PC-9 (cell line): ENCODE data around the gene PRKCI. TPM values are rescaled to one million over a fixed set of nuclear protein-coding genes. Genes with fewer than 3 reads are reported as not detected.

Experiments used
- BruUV-seq: library from RNA; stranded (reverse); fragments of 400-500 nt; replicated peaks from 2 replicates; lab custom pipeline; 2021; lab: Mats Ljungman, UMichigan
- CTCF ChIA-PET: fragments of 300-600 bp; sonication (Branson Sonifier 250); formaldehyde crosslinking; loops from one replicate; lab custom pipeline; 2022; ENCODE audit warnings: antibody characterized with exemption; lab: Charles Lee
- POLR2A ChIA-PET: fragments of 300-600 bp; sonication (Branson Sonifier 250); formaldehyde crosslinking; loops from one replicate; lab custom pipeline; 2022; ENCODE audit warnings: antibody characterized with exemption; ENCODE audit not compliant: unreplicated experiment; lab: Charles Lee
- DNase-seq, 2 experiments: peaks; one replicate each; pipeline versions ENCODE4 v3.0.0 to v3.0.0-alpha.2; 2015 to 2022; ENCODE audit warnings: mixed read lengths in 1 of 2
- H2AFZ ChIP-seq: fragments of 200-600 bp; sonication (generic); 2 replicates; pipeline ENCODE4 v1.8.1; 2017; ENCODE audit warnings: antibody characterized with exemption
- H3F3A ChIP-seq: fragments of 200-600 bp; sonication (generic); 2 replicates; pipeline ENCODE4 v1.8.1; 2017; ENCODE audit warnings: antibody characterized with exemption, mild to moderate bottlenecking, low read depth; ENCODE audit not compliant: insufficient read depth
- H3K27ac ChIP-seq: fragments of 200-600 bp; sonication (generic); 2 replicates; pipeline ENCODE4 v1.6.1; 2016; ENCODE audit warnings: mixed run types
- H3K27me3 ChIP-seq: fragments of 200-600 bp; sonication (generic); 2 replicates; pipeline ENCODE4 v1.6.1; 2016; ENCODE audit warnings: low read depth, mixed run types; ENCODE audit not compliant: insufficient read depth
- H3K36me3 ChIP-seq: fragments of 200-600 bp; sonication (generic); 2 replicates; pipeline ENCODE4 v1.6.1; 2016; ENCODE audit warnings: low read depth, mixed run types
- H3K4me1 ChIP-seq: fragments of 200-600 bp; sonication (generic); replicated peaks from 2 replicates; pipeline ENCODE4 v1.6.1; 2016; ENCODE audit warnings: mixed run types; ENCODE audit not compliant: insufficient read depth
- H3K4me2 ChIP-seq: fragments of 200-600 bp; sonication (generic); 2 replicates; pipeline ENCODE4 v1.6.1; 2017; ENCODE audit warnings: mixed run types
- H3K4me3 ChIP-seq: fragments of 200-600 bp; sonication (generic); 2 replicates; pipeline ENCODE4 v1.6.1; 2016; ENCODE audit warnings: mixed run types
- H3K79me2 ChIP-seq: fragments of 200-600 bp; sonication (generic); 2 replicates; pipeline ENCODE4 v1.6.1; 2017; ENCODE audit warnings: low read depth, mixed run types
- H3K9me2 ChIP-seq: fragments of 200-600 bp; sonication (generic); 2 replicates; pipeline ENCODE4 v1.8.1; 2017; ENCODE audit warnings: mild to moderate bottlenecking; ENCODE audit not compliant: insufficient read depth
- H3K9me3 ChIP-seq: fragments of 200-600 bp; sonication (generic); 2 replicates; pipeline ENCODE4 v1.8.1; 2016; ENCODE audit warnings: low read depth; ENCODE audit not compliant: insufficient read depth
- H4K20me1 ChIP-seq: fragments of 200-600 bp; sonication (generic); 2 replicates; pipeline ENCODE4 v1.8.1; 2017; ENCODE audit not compliant: insufficient read depth
- EZH2 ChIP-seq: fragments of 200-600 bp; sonication (generic); IDR thresholded peaks from 2 replicates; pipeline ENCODE4 v1.8.0; 2017; ENCODE audit warnings: antibody characterized with exemption, low read depth
- intact Hi-C: fragments of 100-400 bp; cut with micrococcal nuclease; formaldehyde crosslinking; loops from one replicate; pipeline ENCODE4 v1.10.0; 2022; ENCODE audit not compliant: unreplicated experiment
- total RNA-seq: library from RNA; stranded (reverse); gene quantifications from 2 replicates; pipeline ENCODE4 v1.2.3, GENCODE V29; 2021
- TF ChIP-seq, protein P1 (sequence below): fragments of 200-600 bp; sonication (generic); conservative IDR thresholded peaks from 2 replicates; pipeline ENCODE4 v1.6.1; 2017; ENCODE audit warnings: mixed run types, antibody characterized with exemption, mild to moderate bottlenecking, moderate library complexity

PRKCI gene
- total RNA-seq, 1 experiment from 2014 or later: 104 TPM

DNA sequence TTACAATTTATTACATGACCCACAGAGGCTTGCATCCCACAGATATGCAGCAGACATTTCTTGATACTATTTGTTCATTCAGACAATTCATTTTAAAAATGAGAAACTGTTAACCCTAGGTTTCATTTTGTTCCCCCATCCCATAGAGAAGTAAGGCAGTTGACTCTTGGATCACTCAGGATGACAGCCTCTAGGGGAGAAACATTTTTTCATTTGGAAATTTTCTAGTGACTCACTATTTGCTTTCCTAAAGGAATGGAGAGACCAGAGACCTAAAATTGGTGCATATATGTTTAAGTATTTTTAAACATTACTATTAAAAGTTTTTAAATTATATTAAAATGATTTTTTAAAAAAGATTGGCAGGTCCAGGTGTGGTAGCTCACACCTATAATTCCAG lies 21.2 kb upstream of the PRKCI start:
- Histone ChIP-seq H3K9me3 (0 out of 2 replicates have a peak, but pooled peaks cover 3% of the 10 kb centered on the region), H3K27me3 (no peaks in the 10 kb centered on the region), H3F3A (no peaks in the 10 kb centered on the region), H3K9me2 (no peaks in the 10 kb centered on the region), H2AFZ (no peak overlapping the region), H3K4me2 (no peak overlapping the region), H3K4me3 (no peak overlapping the region), H3K36me3 (no peaks in the 10 kb centered on the region), H3K79me2 (no peaks in the 10 kb centered on the region), H4K20me1 (no peaks in the 10 kb centered on the region), H3K4me1 (peaks cover 10% of the 10 kb centered on the region), H3K27ac (no peak overlapping the region)
- intact Hi-C loops: no loop called here
- POLR2A ChIA-PET: interaction anchor here (0.6 kb wide), 1 partner anchor 166 kb away, joined by 5 read pairs; no protein-coding TSS in a partner anchor
- CTCF ChIA-PET: no interaction called here
- no TSS peak for BruUV-seq
- TF ChIP-seq, protein P1, sequence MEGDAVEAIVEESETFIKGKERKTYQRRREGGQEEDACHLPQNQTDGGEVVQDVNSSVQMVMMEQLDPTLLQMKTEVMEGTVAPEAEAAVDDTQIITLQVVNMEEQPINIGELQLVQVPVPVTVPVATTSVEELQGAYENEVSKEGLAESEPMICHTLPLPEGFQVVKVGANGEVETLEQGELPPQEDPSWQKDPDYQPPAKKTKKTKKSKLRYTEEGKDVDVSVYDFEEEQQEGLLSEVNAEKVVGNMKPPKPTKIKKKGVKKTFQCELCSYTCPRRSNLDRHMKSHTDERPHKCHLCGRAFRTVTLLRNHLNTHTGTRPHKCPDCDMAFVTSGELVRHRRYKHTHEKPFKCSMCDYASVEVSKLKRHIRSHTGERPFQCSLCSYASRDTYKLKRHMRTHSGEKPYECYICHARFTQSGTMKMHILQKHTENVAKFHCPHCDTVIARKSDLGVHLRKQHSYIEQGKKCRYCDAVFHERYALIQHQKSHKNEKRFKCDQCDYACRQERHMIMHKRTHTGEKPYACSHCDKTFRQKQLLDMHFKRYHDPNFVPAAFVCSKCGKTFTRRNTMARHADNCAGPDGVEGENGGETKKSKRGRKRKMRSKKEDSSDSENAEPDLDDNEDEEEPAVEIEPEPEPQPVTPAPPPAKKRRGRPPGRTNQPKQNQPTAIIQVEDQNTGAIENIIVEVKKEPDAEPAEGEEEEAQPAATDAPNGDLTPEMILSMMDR: no peak
- no peak for TF ChIP-seq EZH2
- no peak for DNase-seq

DNA sequence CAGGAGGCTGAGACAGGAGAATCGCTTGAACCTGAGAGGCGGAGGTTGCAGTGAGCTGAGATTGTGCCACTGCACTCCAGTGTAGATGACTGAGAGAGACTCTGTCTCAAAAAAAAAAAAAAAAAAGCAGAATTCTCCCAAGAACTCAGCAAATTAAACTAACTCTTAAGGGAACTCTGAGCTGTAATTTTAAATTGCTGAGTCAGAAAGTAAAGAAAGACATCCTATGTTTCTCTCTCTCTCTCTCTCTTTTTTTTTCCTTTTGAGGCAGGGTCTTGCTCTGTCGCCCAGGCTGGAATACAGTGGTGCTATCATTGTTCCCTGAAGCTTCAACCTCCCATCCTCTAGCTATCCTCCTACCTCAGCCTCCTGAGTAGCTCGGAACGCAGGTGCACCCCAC lies 20.7 kb upstream of the PRKCI start:
- Histone ChIP-seq H3K79me2 (no peaks in the 10 kb centered on the region), H3K27ac (no peak overlapping the region), H4K20me1 (no peaks in the 10 kb centered on the region), H2AFZ (no peak overlapping the region), H3K27me3 (no peaks in the 10 kb centered on the region), H3K36me3 (no peaks in the 10 kb centered on the region), H3K4me2 (no peak overlapping the region), H3K4me1 (peaks cover 10% of the 10 kb centered on the region), H3F3A (no peaks in the 10 kb centered on the region), H3K9me2 (no peaks in the 10 kb centered on the region), H3K9me3 (0 out of 2 replicates have a peak, but pooled peaks cover 3% of the 10 kb centered on the region), H3K4me3 (no peak overlapping the region)
- no TSS peak for BruUV-seq
- CTCF ChIA-PET: interaction anchor here (0.6 kb wide), 4 partner anchors 24 to 167 kb away, joined by 3 to 14 read pairs (median 5); no protein-coding TSS in a partner anchor
- TF ChIP-seq EZH2: no peak
- TF ChIP-seq, protein P1: no peak
- DNase-seq: no peak
- POLR2A ChIA-PET: interaction anchor here (0.6 to 0.7 kb wide), 2 partner anchors 21 to 167 kb away, joined by 5 to 14 read pairs; no protein-coding TSS in a partner anchor
- intact Hi-C loops: no loop called here

DNA sequence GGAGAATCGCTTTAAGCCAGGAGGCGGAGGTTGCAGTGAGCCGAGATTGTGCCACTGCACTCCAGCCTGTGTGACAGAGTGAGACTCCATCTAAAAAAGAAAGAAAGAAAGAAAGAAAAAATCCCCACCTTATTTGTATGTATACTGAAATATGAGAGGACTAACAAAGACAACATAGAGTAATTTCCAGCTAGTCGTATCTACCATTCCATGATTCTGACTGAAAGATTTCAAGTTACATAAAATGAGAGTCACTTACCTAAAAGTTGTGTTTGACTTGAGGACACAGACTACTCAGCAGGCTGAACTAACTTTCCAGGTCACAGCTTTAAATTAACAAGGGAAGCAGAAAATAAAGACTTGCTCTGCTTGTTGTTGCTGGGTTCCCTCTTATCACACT lies 18.8 kb upstream of the PRKCI start:
- Histone ChIP-seq H3K36me3 (no peaks in the 10 kb centered on the region), H3K9me2 (no peaks in the 10 kb centered on the region), H3K27me3 (no peaks in the 10 kb centered on the region), H3K4me3 (no peak overlapping the region), H3K9me3 (0 out of 2 replicates have a peak, but pooled peaks cover 3% of the 10 kb centered on the region), H2AFZ (no peak overlapping the region), H3F3A (no peaks in the 10 kb centered on the region), H3K4me2 (no peak overlapping the region), H4K20me1 (no peaks in the 10 kb centered on the region), H3K79me2 (no peaks in the 10 kb centered on the region), H3K27ac (no peak overlapping the region), H3K4me1 (no peaks in the 10 kb centered on the region)
- TF ChIP-seq, protein P1: no peak
- TF ChIP-seq EZH2: no peak
- ChIA-PET POLR2A (interaction anchor here (0.6 kb wide), 1 partner anchor 432 kb away, joined by 12 read pairs; no protein-coding TSS in a partner anchor), CTCF (interaction anchor here (0.6 kb wide), 1 partner anchor 106 kb away, joined by 6 read pairs; no protein-coding TSS in a partner anchor)
- intact Hi-C loops: no loop called here
- DNase-seq: no peak
- no TSS peak for BruUV-seq
